Gastroesophageal sphincter (tissue), 3 donors: ENCODE data around the gene KCNC4.

ENCODE experiments used
- CTCF ChIP-seq, 4 experiments: fragments of 200-600 bp in 2 of 4; fragments of 450-650 bp in 2 of 4; sonication (generic) in 1 of 4; IDR thresholded peaks; one replicate each; pipeline ENCODE4 v1.5.1; 2017 to 2019; ENCODE audit warnings: antibody characterized with exemption in 4 of 4, mild to moderate bottlenecking in 2 of 4, moderate library complexity in 2 of 4
- EP300 ChIP-seq: sonication (generic); formaldehyde crosslinking; IDR thresholded peaks from one replicate; pipeline ENCODE4 v1.6.1; 2017; ENCODE audit warnings: antibody characterized with exemption, mild to moderate bottlenecking
- POLR2A ChIP-seq, 2 donors: fragments of 450-650 bp; IDR thresholded peaks; one replicate each; pipeline ENCODE4 v1.6.1; 2017; ENCODE audit warnings: antibody characterized with exemption in 2 of 2, mild to moderate bottlenecking in 2 of 2, moderate library complexity in 1 of 2

GRCh38 chr1:110223127-110223526 lies 13.0 kb downstream of the KCNC4 start:
- no peak for TF ChIP-seq CTCF (IDR thresholded peaks at IDR 0.05)
- TF ChIP-seq EP300: no peak
- TF ChIP-seq POLR2A (IDR thresholded peaks at IDR 0.05): no peak
